AML-193 (cell line): ENCODE results near the gene NPIPB8.
"Not testable (repeated sequence)": the region's sequence is repeated elsewhere in the genome, so short reads cannot be mapped to it uniquely, and the experiment has no call there.

Source experiments
- DNase-seq, 2 experiments: peaks; one replicate each; lab custom pipeline; 2025; lab: John Stamatoyannopoulos, UW

NPIPB8 gene

DNA sequence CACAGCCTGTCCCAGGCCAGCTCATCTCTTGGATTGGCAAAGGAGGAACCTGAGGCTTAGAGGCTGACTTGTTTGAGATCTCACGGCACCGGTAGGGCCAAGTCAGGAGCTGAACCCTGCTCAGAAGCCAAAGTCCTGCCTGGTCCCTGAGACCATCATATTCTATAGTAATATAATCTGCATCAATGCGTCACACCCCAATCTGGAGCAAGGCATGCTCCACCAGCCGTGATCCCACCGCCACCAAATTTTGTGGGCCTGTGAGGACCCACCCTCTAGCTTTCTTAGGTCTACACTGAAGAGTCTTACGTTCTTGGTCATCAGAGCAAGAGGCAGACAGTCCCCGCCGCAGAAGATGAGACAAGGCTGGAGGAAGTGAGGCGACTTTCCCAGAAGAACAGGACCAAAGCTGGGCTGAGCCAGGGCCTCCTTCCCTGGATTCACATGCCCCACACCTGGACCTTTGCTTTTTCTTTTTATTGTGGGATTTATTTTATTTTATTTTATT, 30.7 kb upstream of the NPIPB8 start:
- DNase-seq: no peak

DNA sequence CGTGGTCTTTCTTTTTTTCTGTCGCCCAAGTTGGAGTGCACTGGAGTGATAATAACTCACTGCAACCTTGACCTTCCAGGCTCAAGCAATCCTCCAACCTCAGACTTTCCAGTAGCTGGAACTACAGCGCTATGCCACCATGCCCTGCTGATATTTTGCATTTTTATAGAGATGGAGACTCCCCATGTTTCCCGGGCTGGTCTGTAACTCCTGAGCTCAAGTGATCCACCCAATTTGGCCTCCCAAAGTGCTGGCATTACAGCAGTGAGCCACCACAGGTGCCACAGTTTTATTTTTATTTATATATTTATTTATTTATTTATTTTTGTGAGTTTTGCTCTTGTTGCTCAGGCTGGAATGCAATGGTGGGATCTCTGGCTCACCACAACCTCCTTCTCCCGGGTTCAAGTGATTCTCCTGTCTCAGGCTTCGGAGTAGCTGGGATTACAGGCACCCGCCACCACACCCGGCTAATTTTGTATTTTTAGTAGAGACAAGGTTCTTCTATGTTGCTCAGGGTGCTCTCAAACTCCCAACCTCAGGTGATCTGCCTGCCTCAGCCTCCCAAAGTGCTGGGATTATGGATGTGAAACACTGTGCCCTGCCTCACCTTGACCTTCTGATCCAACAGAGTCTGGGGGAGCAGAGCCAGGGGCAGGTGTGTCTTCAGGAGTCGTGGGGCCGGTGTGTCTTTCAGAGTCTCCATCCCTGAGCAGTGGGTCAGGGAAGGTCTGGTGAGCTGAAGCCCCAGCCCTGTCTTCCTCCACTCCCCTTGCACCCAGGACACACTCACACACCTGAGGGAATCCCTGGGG, 30.0 kb upstream of the NPIPB8 start:
- DNase-seq: not testable (repeated sequence)

DNA sequence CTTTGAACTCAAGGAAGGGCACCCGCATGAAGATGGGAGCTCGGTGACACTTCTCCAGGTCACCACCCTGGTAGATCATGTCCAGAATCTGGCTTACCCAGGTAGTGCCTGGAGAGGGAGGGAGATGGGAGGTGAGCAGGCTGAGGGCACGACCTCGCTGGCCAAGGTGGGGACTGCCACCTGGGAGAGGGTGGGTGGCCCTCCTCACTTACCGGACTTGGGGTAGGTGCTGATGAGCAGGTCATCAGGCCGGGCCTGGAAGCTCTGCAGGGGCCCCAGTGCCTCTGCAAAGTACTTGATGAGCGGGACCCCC, 29.4 kb upstream of the NPIPB8 start:
- not testable (repeated sequence) for DNase-seq

DNA sequence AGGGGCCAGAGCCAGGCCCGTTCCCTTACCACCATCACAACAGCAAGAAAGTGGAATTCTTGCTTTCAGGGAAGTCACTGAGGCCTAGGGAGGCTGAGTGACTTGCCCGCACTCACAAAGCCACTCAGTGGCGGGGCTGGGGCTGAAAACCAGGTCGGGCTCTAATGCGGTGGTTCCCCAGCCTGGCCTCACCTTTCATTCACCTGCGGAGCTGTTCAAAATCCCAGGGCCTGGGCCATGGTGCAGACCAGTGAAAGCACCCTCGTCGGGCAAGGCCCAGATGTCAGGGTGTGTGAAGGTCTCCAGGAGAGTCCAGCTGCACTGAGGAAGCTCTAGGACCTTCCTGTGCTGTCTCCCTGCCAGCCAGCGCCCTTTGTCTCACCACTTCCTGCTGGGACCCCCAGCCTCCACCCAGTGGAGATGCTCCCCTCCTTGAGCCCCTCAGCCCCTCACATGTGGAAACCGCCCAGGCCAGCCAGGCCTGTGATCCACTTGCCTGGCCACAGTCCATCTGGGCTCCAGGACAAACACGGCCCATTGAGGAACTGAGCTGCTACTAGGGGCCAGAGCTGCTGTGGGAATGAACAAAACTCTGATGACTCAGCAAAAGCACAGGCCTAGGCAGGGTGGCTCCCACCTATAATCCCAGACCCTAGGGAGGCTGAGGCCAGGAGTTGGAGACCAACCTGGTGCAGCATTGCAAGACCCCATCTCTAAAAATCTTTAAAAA, 28.8 kb upstream of the NPIPB8 start:
- not testable (repeated sequence) for DNase-seq

DNA sequence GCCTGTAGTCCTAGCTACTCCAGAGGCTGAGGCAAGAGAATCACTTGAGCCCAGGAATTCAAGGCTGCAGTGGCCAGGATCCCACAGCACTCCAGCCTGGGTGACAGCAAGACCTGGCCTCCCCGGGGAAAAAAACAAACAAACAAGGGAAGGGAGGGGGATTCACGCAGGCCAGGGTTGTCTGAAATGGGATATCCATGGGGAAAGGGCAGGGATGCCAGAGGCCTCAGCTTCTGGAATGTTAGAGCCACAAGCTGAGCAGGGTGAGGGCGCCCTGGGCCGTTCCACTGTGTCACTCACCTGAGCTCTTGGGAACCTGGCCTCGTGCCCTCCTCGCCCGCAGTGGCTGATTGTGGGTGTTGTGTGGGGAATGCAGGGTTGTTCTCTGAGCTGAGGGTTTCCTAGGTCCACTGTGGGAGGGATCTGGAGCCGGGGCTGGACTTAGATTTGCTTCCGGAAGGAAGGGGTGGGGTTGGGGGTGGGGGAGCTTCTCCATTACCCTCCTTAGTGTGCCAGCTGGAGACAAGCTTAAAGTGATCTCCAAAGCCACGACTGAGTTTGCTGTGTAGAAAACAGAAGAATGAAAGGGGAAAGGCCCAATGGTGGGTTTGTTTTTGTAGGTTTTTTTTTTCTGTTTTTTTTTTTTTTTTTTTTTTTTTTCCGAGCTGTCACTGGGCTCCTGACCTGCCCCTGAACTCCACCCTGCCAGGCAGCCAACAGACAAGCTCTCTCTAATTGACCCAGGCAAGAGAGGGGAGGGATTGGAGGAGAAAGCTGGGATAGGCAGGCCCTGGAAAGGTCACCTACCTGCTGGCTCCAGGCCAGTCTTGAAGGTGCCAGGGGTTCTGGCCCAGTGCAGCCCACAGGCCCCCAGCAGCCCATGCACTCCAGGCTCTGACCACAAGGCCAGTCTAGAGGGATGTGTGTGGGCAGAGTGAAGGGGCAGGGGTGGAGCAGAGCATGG, 28.0 kb upstream of the NPIPB8 start, which contains the start of gene SULT1A1:
Gene SULT1A1 (minus strand): TSS at position 414 of the 964 bp plus-strand sequence. CDS start 1,189 bp downstream, outside the sequence.
- no peak for DNase-seq

DNA sequence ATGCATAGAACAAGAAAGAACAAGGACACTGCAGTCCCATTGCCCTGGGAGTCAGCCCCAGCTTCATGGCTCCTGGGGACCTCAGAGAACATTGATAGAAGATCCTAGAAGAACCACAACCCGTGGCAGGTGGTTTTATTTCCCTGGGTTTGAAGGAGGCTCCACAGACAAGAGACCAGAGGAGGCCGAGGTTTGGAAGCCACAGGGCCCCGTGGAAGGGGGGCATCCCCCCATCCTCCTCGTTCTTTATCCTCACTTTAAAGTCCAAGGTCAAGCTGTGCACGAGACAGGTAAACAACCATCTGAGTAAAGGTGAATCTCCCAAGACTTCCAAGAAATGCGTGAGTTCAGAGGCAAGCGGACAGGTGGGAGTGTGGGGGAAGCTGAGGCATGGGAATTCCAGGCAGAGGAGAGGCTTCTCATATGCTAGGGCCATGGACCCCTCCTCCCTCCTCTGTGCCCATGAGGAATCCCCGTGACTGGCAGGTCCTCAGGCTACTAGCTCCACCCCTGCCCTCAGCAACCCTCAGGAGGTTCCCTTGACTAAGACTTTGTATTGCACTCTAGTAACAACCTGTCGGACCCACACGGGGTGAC, 27.2 kb upstream of the NPIPB8 start:
- no peak for DNase-seq

DNA sequence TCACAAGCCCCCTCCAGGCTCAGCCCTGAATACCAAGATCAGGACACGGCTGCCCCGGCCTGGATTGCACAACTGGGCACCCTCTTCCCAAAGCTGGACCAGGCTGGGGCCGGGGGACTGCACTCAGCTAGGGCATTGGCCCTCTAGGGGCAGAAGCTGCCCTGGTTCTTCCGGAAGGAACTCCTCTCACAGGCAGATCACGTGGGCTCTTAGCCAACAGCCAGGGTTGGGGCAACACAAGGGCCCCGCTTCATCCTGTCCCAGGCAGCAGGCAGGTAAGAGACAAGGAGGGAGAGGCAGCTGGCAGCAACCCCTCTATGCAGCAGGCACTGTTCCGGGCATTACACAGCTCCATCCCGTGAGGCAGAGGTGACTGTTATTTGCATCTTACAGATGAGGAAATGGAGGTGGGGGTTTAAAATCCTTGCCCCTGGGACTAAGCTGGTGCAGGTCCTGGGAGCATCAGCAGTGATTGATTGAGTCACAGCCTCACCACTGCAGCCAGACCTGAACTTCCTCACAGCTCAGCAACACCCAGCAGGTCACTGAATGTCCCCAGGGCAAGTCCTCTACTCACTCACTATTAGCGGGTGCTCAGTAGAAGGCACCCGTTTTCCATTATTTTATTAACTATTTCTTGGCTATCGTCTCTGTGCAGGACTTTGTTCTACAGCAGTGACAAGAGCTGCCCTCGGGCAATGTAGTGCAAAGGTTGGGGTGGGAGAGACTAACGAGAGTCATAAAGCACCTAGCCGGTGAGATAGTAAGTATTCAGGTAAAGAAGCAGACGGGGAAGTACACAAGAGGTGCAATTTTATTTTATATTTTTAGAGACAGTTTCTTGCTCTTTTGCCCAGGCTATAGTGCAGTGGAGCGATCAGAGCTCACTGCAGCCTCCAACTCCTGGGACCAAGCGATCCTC, 25.2 kb upstream of the NPIPB8 start:
- DNase-seq: not testable (repeated sequence)

DNA sequence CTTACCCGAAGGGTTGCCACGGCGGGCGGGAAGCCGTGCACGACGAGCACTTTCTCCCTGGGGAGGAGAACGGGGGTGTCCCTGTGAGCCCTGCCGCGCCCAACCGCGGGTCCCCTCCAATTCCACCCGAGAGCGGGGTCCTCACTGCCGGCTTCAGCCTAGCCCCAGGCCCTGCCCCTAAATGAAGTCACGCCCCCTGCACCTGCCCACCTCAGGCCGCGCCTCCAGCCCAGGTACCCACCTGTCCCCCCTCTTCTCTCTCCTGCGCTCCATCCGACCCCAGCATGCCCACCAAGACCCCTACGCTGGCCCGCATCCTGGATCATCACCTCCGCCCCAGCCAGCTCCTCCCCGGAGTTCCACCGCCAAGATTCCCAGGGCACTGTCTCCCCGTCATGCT, 24.0 kb upstream of the NPIPB8 start:
- DNase-seq: not testable (repeated sequence)

DNA sequence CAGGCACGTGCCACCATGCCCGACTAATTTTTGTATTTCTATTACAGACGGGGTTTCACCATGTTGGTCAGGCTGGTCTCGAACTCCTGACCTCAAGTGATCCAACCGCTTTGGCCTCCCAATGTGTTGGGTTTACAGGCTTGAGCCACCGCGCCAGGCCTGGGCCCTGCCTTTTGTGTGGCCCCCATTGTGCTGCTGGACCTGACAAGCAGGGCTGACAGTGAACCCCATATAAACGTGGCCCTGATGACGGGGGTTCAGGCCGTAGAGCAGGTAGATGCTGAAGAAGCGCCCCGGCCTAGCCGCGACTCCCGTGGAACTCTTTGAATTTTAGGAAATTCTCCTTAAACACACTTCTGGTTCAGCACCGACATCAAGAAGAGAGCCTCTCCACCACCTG, 23.3 kb upstream of the NPIPB8 start:
- DNase-seq: not testable (repeated sequence)

DNA sequence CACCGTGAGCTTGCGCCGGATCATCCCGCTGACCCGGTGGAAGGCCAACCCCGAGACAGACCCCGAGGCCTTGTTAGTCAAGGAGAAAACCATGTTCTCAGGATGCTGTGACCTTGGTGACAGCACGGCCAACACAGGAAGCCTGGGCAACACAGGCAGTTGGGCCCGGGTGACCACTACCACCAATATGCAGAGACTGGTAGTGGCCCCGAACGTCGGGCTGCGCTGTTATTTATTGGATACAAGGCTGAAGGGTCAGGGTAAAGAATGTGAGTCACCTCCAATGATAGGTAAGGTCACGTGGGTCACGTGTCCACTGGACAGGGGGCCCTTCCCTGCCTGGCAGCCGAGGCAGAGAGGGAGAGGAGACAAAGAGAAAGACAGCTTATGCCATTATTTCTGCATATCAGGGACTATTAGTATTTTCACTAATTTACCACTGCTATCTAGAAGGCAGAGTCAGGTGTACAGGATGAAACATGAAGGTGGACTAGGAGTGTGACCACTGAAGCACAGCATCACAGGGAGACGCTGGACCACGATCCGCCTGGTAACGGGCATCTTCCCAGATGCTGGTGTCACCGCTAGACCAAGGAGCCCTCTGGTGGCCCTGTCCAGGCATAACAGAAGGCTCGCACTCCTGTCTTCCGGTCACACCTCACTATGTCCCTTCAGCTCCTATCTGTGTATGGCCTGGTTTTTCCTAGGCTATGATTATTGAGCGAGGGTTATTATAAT, 22.2 kb upstream of the NPIPB8 start:
- peak in 1 of 2 experiments; percentile 12 for DNase-seq

DNA sequence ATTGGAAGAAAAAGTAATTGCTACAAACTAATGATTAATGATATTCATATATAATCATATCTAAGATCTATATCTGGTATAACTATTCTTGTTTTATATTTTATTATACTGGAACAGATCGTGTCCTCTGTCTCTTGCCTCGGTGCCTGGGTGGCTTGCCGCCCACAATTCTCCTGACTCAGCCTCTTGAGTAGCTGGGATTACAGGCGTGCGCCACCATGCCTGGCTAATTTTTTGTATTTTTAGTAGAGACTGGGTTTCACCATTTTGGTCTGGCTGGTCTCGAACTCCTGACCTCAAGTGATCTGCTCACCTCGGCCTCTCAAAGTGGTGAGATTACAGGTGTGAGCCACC, 21.7 kb upstream of the NPIPB8 start:
- DNase-seq: not testable (repeated sequence)

DNA sequence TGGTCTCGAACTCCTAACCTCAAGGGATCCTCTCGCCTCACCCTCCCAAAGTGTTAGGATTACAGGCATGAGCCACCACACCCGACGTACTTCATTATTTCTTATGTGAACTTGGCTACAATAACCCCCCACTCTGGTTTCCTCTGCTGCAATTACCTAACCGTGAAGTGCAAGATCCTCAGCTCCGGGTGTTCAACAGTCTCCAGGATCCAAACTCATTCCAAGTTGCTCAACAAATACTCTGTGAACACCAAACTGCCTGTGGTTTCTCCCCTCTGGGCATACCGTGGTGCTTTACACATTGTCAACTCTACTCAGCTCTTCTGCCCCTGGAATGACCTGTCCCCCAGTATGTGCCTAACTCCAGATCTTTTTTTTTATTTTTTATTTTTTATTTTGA, 21.2 kb upstream of the NPIPB8 start:
- no peak for DNase-seq

DNA sequence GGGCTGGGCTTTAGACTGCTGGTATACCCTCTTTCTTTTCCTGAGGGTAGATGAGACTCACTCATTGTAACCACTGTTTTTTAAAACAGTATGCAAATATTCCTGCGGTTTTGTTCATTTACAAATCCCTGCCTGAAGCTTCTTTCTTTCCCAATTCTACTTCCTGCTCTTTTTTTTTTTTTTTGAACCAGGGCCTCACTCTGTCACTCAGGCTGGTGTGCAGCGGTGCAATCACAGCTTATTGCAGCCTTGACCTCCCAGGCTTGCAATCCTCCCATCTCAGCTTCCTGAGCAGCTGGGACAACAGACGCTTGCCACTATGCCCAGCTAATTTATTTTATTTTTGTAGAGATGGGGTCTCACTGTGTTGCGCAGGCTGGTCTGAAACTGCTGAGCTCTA, 20.0 kb upstream of the NPIPB8 start:
- peak; percentile 26 to 38 for DNase-seq

DNA sequence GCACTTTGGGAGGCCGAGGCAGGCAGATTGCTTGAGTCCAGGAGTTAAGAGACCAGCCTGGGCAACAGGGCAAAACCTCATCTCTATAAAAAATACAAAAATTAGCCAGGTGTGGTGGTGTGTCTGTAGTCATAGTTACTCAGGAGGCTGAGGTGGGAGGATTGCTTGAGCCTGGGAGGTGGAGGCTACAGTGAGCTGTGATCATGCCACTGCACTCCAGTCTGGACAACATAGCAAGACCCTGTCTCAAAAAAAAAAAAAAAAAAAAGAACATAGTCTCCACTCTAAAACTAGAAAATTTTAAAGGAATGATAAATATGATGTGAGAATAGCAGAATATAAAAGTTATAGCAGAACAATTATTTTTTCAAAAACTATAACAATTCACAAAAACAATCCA, 17.5 kb upstream of the NPIPB8 start:
- DNase-seq: not testable (repeated sequence)

DNA sequence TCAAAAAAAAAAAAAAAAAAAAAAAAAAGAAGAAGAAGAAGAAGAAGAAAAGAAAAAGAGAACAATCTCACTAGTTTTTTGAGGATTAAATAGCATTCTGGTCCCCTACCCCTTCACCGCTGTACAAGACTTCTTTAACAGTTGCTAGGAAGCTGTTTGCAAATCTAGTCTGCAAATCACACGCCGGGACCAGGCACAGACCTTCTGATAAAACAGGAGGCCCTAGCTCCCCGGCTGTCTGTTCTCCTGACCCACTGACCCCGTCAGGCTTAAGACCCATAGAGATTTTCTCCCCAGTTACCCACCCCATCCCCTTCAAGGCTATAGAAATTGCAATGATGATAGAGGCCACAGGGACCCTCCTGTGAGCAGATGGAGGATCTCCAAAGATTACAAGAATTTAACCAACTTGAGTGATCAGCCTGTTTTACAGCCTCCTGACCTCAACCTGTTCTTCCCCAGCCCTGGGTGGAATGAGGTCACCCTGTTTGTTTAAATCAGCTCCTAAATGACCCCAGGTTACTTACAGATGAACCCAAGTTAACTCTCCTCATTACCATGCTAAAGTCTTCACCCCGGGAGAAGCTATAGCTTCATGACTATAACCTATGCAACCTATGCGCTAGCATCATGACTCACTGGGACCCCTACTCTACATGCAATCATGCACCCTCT, 16.2 kb upstream of the NPIPB8 start:
- DNase-seq: no peak

DNA sequence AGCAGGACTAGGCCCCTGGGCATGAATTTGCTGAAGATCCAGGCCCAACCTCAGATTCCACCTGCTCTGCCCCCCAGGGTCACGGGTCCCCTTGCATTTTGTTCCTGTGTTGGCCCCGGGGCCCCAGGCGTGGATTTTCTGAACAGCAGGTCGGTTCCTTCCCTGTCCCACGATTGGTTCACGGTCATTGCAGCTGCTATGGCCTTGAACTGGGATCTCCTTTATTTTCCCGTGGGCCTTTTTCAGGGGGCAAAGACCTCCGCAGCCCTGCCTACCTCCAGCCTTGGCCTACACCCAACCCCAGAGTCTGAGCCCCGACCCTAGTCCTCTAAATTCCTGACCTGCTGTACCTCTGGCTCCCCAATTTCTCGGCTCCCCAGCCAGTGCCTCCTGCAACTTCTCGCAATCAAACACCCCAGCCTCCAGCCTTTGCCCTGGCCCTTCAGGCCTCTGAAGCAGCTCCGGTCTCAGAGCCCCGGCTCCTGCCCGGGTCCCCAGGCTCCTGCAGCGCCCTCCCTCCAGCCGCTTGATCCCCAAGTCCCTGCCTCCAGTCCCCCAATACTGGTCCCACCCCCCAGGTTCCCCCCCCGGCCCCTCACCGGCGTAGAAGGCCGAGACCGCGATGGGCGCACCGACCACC, 15.2 kb upstream of the NPIPB8 start:
- DNase-seq: not testable (repeated sequence)

DNA sequence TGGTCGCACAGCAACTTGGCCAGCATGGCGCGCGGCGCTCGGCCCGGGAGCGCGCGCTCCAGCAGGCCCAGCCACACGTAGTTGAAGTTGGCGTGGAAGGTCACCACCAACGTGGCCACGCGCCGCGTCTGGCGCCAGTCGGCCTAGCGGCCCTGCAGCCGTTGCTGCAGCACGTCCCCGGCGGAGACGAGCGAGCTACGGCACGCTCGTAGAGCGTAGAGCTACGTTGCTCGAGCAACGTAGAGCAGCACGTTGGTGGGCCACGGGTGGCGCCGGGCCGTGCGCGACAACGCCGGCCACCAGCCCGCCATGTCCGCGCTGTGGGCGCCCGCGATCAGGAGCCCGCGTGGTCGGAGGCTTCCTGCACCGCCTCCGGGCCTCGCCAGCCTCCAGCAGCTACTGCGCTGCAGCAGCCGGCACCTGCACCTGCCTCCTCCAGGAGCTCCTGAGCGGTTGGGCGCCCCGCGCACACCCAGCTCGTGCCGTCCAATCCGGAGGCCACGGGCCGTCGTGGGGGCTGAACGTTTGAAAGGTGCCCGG, 14.6 kb upstream of the NPIPB8 start:
- DNase-seq: peak; percentile 11

DNA sequence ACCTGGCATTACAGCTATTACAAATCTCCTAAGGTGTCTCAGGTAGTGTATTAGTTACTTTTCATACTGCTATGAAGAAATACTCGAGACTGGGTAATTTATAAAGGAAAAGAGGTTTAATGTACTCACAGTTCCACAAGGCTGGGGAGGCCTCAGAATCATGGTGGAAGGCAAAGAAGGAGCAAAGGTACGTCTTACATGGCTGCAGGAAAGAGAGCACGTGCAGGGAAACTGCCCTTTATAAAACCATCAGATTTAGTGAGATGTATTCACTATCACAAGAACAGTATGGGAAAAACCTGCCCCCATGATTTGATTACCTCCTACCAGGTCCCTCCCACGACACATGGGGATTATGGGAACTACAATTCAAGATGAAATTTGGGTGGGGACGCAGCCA, 7.0 kb upstream of the NPIPB8 start:
- not testable (repeated sequence) for DNase-seq
